ENCODE measurements around the gene FBXL12.

GRCh38 chr19:9860407-9860806 lies 41.5 kb upstream of the FBXL12 start:
- TF ChIP-seq CTCF (IDR thresholded peaks at IDR 0.05) (no peak), POLR2A (IDR thresholded peaks at IDR 0.05) (no peak)

All from thyroid gland (tissue), 4 donors.